SK-N-MC (cell line): ENCODE data around the gene DCAF11.

Experiments used
- DNase-seq: peaks from one replicate; pipeline ENCODE4 v3.0.0-alpha.2; 2011; ENCODE audit warnings: low read depth, low spot score
- H3K27ac ChIP-seq: fragments of 200-600 bp; sonication (generic); 2 replicates; pipeline ENCODE4 v1.5.1; 2016; ENCODE audit warnings: mixed run types
- H3K36me3 ChIP-seq: fragments of 200-600 bp; sonication (generic); 2 replicates; pipeline ENCODE4 v1.6.1; 2017; ENCODE audit warnings: antibody characterized with exemption, low read length, mixed read lengths; ENCODE audit not compliant: insufficient read depth
- H3K4me3 ChIP-seq: fragments of 200-600 bp; sonication (generic); 2 replicates; pipeline ENCODE4 v1.5.1; 2016
- H3K9ac ChIP-seq: fragments of 200-600 bp; sonication (generic); 2 replicates; pipeline ENCODE4 v1.8.0; 2017; ENCODE audit warnings: mixed run types, mixed read lengths; ENCODE audit not compliant: insufficient read length
- H3K9me3 ChIP-seq: fragments of 200-600 bp; sonication (generic); 2 replicates; pipeline ENCODE4 v1.6.1; 2017; ENCODE audit warnings: low read depth, mild to moderate bottlenecking, antibody characterized with exemption, low read length, moderate library complexity, mixed read lengths
- EZH2 ChIP-seq: fragments of 200-600 bp; sonication (generic); IDR thresholded peaks from one replicate; pipeline ENCODE4 v1.6.1; 2017; ENCODE audit warnings: antibody characterized with exemption
- FOXP2 ChIP-seq: optimal IDR thresholded peaks from 2 replicates; pipeline ENCODE3; 2011; ENCODE audit warnings: mild to moderate bottlenecking, moderate library complexity; ENCODE audit not compliant: insufficient read depth; ENCODE audit errors: extremely low read length, control extremely low read depth
- POLR2AphosphoS5 ChIP-seq: IDR thresholded peaks from 2 replicates; pipeline ENCODE4 v1.6.1; 2012; ENCODE audit warnings: mild to moderate bottlenecking, low read depth, low read length, borderline replicate concordance

Gene DCAF11

GRCh38 chr14:24116128-24116814 is 1.7 kb downstream of the DCAF11 start:
- H3K9ac ChIP-seq: peak overlapping the region; percentile 82
- H3K36me3 ChIP-seq: peaks cover 14% of the 10 kb centered on the region; the same call in 1 of the 2 replicates

GRCh38 chr14:24117179-24117578 is 2.6 kb downstream of the DCAF11 start:
- Histone ChIP-seq H3K4me3 (no peak overlapping the region), H3K9me3 (no peaks in the 10 kb centered on the region), H3K27ac (no peak overlapping the region), H3K9ac (no peak overlapping the region), H3K36me3 (peaks cover 14% of the 10 kb centered on the region; the same call in 1 of the 2 replicates)
- no peak for DNase-seq
- TF ChIP-seq POLR2AphosphoS5 (no peak), FOXP2 (no peak), EZH2 (no peak)

More at GRCh38 chr14:24116128-24116814, 1.7 kb downstream of the DCAF11 start:
- no peak for DNase-seq
- TF ChIP-seq EZH2 (no peak), POLR2AphosphoS5 (no peak), FOXP2 (no peak)
- Histone ChIP-seq H3K27ac (no peak overlapping the region), H3K4me3 (peak overlapping the region; percentile 96), H3K9me3 (no peaks in the 10 kb centered on the region)

- Histone ChIP-seq H3K36me3 (peaks cover 14% of the 10 kb centered on the region; the same call in 1 of the 2 replicates), H3K9ac (no peak overlapping the region), H3K4me3 (no peak overlapping the region), H3K9me3 (no peaks in the 10 kb centered on the region), H3K27ac (no peak overlapping the region)
- no peak for DNase-seq
- TF ChIP-seq EZH2: no peak
Measured at GRCh38 chr14:24119691-24120090, 5.1 kb downstream of the DCAF11 start.

GRCh38 chr14:24121210-24121609 is 6.6 kb downstream of the DCAF11 start:
- Histone ChIP-seq H3K27ac (no peak overlapping the region), H3K9me3 (no peaks in the 10 kb centered on the region), H3K4me3 (no peak overlapping the region), H3K9ac (no peak overlapping the region), H3K36me3 (peaks cover 14% of the 10 kb centered on the region; the same call in 1 of the 2 replicates)
- TF ChIP-seq POLR2AphosphoS5: no peak
- TF ChIP-seq EZH2: no peak
- TF ChIP-seq FOXP2: no peak
- DNase-seq: no peak

GRCh38 chr14:24122416-24122815 is 7.8 kb downstream of the DCAF11 start:
- H3K9ac ChIP-seq: no peak overlapping the region
- H3K9me3 ChIP-seq: no peaks in the 10 kb centered on the region
- no peak for DNase-seq
- peaks cover 14% of the 10 kb centered on the region; the same call in 1 of the 2 replicates for H3K36me3 ChIP-seq
- no peak overlapping the region for H3K4me3 ChIP-seq
- TF ChIP-seq FOXP2 (no peak), EZH2 (no peak), POLR2AphosphoS5 (no peak)
- no peak overlapping the region for H3K27ac ChIP-seq

- TF ChIP-seq POLR2AphosphoS5 (no peak), FOXP2 (no peak), EZH2 (no peak)
- peaks cover 14% of the 10 kb centered on the region; the same call in 1 of the 2 replicates for H3K36me3 ChIP-seq
- no peak overlapping the region for H3K4me3 ChIP-seq
- H3K9me3 ChIP-seq: no peaks in the 10 kb centered on the region
- no peak overlapping the region for H3K9ac ChIP-seq
- H3K27ac ChIP-seq: no peak overlapping the region
- DNase-seq: no peak
Measured at GRCh38 chr14:24122898-24123297, 8.3 kb downstream of the DCAF11 start.

- peaks cover 10% of the 10 kb centered on the region; the same call in 1 of the 2 replicates for H3K36me3 ChIP-seq
- H3K9ac ChIP-seq: no peak overlapping the region
- no peaks in the 10 kb centered on the region for H3K9me3 ChIP-seq
Measured at GRCh38 chr14:24123424-24124417, 9.1 kb downstream of the DCAF11 start.

GRCh38 chr14:24126939-24127338 is 12.4 kb downstream of the DCAF11 start:
- Histone ChIP-seq H3K4me3 (no peak overlapping the region), H3K27ac (no peak overlapping the region), H3K9me3 (no peaks in the 10 kb centered on the region), H3K9ac (no peak overlapping the region), H3K36me3 (no peaks in the 10 kb centered on the region; the same call in 1 of the 2 replicates)
- no peak for DNase-seq
- TF ChIP-seq FOXP2: no peak
- TF ChIP-seq EZH2: no peak
- TF ChIP-seq POLR2AphosphoS5: no peak

More at GRCh38 chr14:24123424-24124417, 9.1 kb downstream of the DCAF11 start:
- no peak for DNase-seq
- Histone ChIP-seq H3K4me3 (no peak overlapping the region), H3K27ac (no peak overlapping the region)
- no peak for TF ChIP-seq EZH2
- TF ChIP-seq POLR2AphosphoS5: no peak
- TF ChIP-seq FOXP2: no peak
